PC-3 (cell line): ENCODE data around the gene C20orf173.

Source experiments
- CTCF ChIP-seq: fragments of 300-600 bp; sonication (generic); conservative IDR thresholded peaks from 2 replicates; pipeline ENCODE4 v1.5.1; 2017; ENCODE audit warnings: antibody characterized with exemption, low read depth, mild to moderate bottlenecking, low read length
- EZH2 ChIP-seq: fragments of 300-600 bp; sonication (generic); IDR thresholded peaks from one replicate; pipeline ENCODE4 v1.6.1; 2017; ENCODE audit warnings: antibody characterized with exemption, mild to moderate bottlenecking, low read length; ENCODE audit not compliant: unreplicated experiment

DNA sequence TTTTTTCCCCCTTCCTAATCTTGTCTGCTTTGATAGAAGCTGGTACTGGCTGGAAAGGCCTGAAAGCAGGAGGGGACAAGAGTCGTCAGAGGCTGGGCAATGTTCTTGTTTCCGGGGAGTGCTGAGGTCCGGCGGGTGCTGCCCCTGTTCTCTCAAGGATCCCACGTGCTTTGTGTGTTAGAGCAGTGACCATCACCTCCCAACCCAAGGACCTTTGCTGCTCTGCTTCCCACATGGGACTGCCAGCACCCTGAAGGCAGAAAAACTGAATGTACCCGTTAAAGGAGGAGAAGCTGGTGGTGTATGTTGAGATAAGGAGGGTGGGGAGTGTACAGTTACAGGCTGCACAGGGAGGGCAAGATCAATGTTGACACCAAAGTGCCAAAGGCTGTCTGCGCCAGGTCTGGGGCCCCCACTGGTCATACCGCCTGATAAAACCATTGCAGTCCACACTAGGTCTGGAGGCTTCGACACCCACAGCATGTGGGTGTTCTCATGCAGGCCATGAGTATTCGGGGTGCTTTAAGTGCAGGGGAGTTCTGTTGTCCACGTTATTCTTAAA, 15.0 kb downstream of the C20orf173 start:
- TF ChIP-seq CTCF (no peak), EZH2 (no peak)
